Occipital lobe (tissue), 2 donors: ENCODE data around the gene CHPF2. TPM values are rescaled to one million over a fixed set of nuclear protein-coding genes. Genes with fewer than 3 reads are reported as not detected.

Experiments
- DNase-seq: peaks from one replicate; lab custom pipeline; 2025; lab: John Stamatoyannopoulos, UW
- total RNA-seq: library from RNA; depleted of rRNA; stranded (reverse); fragments of >200 nt; gene quantifications from one replicate; pipeline ENCODE4 v1.2.3, GENCODE V29; 2014

The CHPF2 gene
- total RNA-seq, 1 donor from 2014 or later = 19.0 TPM

DNA sequence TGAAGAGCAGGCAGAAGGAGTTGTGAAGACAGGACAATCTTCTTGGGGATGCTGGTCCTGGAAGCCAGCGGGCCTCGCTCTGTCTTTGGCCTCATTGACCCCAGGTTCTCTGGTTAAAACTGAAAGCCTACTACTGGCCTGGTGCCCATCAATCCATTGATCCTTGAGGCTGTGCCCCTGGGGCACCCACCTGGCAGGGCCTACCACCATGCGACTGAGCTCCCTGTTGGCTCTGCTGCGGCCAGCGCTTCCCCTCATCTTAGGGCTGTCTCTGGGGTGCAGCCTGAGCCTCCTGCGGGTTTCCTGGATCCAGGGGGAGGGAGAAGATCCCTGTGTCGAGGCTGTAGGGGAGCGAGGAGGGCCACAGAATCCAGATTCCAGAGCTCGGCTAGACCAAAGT lies 1.5 kb downstream of the CHPF2 start:
- no peak for DNase-seq

DNA sequence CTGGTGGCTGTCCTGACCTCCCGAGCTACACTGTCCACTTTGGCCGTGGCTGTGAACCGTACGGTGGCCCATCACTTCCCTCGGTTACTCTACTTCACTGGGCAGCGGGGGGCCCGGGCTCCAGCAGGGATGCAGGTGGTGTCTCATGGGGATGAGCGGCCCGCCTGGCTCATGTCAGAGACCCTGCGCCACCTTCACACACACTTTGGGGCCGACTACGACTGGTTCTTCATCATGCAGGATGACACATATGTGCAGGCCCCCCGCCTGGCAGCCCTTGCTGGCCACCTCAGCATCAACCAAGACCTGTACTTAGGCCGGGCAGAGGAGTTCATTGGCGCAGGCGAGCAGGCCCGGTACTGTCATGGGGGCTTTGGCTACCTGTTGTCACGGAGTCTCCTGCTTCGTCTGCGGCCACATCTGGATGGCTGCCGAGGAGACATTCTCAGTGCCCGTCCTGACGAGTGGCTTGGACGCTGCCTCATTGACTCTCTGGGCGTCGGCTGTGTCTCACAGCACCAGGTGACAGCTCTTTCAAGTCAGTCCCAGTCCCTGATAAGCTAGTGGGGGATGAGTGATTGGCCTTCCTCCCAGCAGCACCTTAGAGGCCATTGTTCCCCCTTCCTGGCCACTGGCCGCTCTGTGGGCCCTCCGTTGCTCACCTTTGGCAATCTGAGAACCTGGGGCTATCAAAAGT lies 3.0 kb downstream of the CHPF2 start:
- DNase-seq = no peak

DNA sequence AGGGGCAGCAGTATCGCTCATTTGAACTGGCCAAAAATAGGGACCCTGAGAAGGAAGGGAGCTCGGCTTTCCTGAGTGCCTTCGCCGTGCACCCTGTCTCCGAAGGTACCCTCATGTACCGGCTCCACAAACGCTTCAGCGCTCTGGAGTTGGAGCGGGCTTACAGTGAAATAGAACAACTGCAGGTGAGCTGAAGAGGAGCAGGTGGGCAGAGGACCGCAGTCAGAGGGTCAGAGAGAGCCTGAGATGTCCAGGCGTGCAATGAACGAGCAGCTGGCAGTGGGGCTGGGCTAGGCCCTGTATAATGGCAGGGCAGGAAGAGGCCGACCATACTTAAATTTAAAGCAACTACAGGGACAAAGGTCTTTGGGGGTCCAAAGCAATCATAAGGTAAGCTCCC lies 4.1 kb downstream of the CHPF2 start:
- no peak for DNase-seq

GRCh38 chr7:151237244-151238189 lies 5.2 kb downstream of the CHPF2 start:
- DNase-seq = no peak

DNA sequence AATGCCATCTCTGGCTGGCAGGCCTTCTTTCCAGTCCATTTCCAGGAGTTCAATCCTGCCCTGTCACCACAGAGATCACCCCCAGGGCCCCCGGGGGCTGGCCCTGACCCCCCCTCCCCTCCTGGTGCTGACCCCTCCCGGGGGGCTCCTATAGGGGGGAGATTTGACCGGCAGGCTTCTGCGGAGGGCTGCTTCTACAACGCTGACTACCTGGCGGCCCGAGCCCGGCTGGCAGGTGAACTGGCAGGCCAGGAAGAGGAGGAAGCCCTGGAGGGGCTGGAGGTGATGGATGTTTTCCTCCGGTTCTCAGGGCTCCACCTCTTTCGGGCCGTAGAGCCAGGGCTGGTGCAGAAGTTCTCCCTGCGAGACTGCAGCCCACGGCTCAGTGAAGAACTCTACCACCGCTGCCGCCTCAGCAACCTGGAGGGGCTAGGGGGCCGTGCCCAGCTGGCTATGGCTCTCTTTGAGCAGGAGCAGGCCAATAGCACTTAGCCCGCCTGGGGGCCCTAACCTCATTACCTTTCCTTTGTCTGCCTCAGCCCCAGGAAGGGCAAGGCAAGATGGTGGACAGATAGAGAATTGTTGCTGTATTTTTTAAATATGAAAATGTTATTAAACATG lies 6.0 kb downstream of the CHPF2 start:
- DNase-seq = no peak

GRCh38 chr7:151238924-151239836 lies 6.9 kb downstream of the CHPF2 start:
- DNase-seq = no peak

- no peak for DNase-seq
Measured at GRCh38 chr7:151239837-151240459, 7.7 kb downstream of the CHPF2 start.

- no peak for DNase-seq
Measured at GRCh38 chr7:151240536-151240935, 8.3 kb downstream of the CHPF2 start.

- no peak for DNase-seq
Measured at GRCh38 chr7:151240942-151241754, 8.9 kb downstream of the CHPF2 start.

DNA sequence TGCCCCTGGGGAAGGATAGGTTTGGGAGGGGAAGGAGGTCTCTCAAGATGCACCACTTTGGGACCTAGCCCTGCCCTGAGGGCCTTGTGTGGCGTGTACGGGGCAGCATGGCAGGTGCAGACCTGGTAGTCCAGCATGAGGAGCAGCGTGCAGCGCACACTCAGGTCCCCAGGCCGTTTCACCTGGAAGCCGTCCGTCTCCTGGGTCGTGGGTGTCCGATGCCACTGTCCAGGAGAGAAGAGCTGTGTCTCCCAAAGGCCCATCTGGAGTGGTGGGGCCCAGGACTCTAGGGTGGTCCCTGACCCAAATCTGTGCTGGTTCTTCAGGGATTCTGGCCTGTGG lies 9.4 kb downstream of the CHPF2 start:
- no peak for DNase-seq

- no peak for DNase-seq
Measured at GRCh38 chr7:151242159-151243044, 10.1 kb downstream of the CHPF2 start.

- DNase-seq = no peak
Measured at GRCh38 chr7:151243045-151243349, 10.7 kb downstream of the CHPF2 start.

DNA sequence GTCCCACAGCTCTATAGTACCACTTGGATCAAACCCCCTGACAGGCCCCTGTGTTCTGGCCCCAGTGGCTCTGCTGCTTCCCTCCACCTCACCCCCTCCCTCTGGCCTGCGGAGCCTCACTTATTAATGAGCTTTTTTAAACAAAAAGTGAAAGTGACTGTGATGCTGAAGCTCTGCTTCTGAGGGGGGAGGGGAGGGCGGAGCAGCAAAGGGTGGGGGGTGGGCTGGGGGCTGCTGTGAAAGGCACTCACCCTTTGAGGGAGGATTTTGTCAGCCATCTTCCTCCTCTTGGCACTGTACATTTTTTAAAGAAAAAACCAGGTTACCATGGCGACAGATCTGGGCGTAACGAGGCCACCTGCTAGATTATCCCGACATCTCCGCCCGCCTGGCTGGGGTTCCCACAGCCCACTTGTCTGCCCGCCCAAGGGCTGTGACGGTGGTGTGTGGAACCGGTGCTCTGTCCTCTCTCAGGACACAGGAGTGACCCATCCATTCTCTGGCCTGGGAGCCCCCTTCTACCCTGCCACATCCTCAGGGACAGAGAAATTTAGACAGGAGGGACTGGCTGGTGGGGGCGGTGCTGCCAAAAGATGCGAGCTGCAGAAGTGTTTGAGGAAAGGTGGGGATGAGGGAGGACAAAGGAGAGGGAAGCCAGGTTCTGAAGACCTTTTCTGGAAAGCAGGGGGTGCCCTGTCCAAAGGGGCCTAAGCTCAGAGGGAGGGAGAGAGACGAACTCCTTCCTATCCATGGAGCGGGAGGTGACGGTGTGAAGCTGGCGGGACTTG lies 11.3 kb downstream of the CHPF2 start:
- no peak for DNase-seq

DNA sequence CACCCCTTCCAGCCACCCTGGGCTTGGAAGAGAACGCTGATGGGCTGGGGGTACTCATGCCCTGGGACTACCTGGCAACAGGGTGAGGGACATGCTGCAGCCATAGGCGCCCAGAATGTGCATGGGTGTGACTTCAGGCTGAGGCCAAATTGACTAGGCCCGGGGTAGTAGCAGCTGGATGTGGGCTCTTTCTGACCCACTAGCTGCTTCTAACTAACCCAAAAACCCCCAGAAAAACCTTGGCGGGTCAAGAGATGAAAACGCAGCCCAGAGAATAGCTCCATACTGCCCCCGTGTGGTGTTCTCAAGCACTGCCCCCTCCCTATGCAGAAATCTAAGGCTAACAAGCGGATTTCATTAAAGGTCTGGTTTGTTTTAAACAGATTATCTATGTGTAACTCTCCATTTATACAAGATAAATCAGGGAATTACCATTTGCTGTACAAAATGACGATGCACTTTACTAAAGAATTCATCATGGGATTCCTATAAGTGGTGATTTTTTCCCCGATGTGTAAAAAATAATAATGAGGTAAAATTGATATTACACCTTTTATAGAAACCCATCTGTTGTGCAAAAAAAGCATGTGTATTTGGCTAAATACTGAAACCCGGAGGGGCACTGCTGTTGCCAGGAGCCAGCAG lies 12.0 kb downstream of the CHPF2 start:
- no peak for DNase-seq

DNA sequence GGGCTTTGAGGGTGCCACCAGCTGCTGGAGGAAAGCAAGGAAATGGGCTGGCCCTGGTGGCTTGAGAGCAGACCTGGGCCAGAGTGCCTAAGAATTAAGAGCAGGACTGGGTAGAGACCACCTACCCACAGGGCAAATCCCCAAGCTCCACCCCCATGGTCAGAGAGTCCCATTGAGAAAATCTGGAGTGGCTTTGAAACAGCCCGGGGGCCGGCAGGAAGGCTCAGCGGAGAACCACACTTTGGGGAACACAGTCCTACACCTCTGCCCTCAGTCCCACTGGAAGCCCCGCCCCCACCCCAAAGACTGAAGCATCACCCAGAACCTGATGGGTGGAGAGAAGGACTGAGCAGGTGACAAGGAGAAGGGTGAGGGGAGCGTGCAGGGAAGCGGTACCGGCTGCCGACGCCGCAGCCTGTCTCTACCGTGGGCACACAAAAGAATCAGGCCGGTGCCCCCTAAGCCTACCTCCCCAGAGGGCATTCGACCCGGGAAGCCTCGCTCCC lies 12.6 kb downstream of the CHPF2 start:
- DNase-seq = no peak

DNA sequence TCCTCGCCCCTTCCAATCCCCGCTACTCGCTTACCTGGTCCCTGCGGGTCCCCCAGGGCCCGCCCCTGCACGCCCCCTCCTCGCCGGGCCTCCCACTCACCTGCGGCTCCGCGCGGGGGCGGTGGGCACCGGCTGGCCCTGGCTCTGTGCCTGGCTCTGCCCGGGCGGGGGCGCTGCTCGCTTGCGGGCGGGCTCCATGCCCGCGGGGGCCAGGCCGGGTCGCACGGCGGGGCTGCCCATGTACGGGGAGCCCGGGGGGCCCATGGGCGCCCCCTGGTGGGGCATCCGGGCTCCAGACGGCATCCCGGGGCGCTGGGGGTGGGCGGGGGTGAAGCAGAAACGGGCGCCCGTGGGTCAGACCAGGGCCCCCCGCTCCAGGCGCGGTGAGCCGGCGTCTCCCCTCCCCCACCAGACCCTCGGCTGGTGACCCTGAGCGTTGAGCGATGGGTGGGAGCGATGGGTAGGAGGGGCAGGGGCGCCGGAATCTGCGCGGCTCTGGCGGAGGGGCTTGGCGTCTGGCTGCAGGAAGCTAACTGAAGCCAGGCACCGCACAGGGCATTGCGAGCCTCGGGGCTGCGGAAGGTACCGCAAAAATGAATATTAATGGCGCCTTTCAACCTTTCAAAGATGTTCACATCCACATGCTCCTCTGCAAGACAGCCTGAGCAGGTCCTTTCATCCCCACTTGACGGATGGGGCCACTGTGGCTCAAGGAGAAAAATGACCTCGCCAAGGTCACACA lies 13.2 kb downstream of the CHPF2 start:
- DNase-seq = no peak
